ENCODE measurements around the gene WDR64. TPM values are rescaled to one million over a fixed set of nuclear protein-coding genes. Genes with fewer than 3 reads are reported as not detected.

Gene WDR64
- polyA plus RNA-seq, 2 of the 4 experiments (the other 2 are of a cell fraction) = not detected

GRCh38 chr1:241844593-241844992, 192.5 kb downstream of the WDR64 start:
- CTCF ChIA-PET = interaction anchor here (1.0 to 8.5 kb wide), 2 partner anchors 217 to 233 kb away, joined by 3 to 48 read pairs; no protein-coding TSS in a partner anchor
- H3K9me3 ChIP-seq = no peaks in the 10 kb centered on the region
- ATAC-seq = no peak
- H3K27ac ChIP-seq = no peak overlapping the region
- WGBS (ENCODE audit: missing lambda C conversion rate) = 73% methylated on average over 6 of the region's 6 CpGs
- no peak overlapping the region for H3K4me3 ChIP-seq
- DNase-seq (ENCODE audit: low read depth in 1 of 2, low spot score in 1 of 2) = no peak
- POLR2A ChIA-PET = no interaction called here
- no peak for FAIRE-seq
- no peak overlapping the region for H3K4me2 ChIP-seq
- H3K4me1 ChIP-seq = peaks cover 16% of the 10 kb centered on the region
- no peak for TF ChIP-seq RCOR1 (IDR thresholded peaks at IDR 0.05; ENCODE audit: low read depth, low read length)
- TF ChIP-seq, protein P1, sequence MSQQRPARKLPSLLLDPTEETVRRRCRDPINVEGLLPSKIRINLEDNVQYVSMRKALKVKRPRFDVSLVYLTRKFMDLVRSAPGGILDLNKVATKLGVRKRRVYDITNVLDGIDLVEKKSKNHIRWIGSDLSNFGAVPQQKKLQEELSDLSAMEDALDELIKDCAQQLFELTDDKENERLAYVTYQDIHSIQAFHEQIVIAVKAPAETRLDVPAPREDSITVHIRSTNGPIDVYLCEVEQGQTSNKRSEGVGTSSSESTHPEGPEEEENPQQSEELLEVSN (IDR thresholded peaks at IDR 0.05; ENCODE audit: borderline replicate concordance, low read depth) = no peak
- no peak for TF ChIP-seq JUN (IDR thresholded peaks at IDR 0.05)
- no peak for TF ChIP-seq NR3C1 (IDR thresholded peaks at IDR 0.05)
- no peak for TF ChIP-seq ZC3H11A (IDR thresholded peaks at IDR 0.05)
- TF ChIP-seq FOXS1 (CRISPR knock-in tag; IDR thresholded peaks at IDR 0.05) = no peak
- no peak for TF ChIP-seq REST (IDR thresholded peaks at IDR 0.05)
- no peak for TF ChIP-seq SREBF2 (IDR thresholded peaks at IDR 0.05)
- TF ChIP-seq CBX2 (IDR thresholded peaks at IDR 0.05; ENCODE audit: borderline replicate concordance, low read depth) = no peak
- no peak for TF ChIP-seq NPAS2 (CRISPR knock-in tag; IDR thresholded peaks at IDR 0.05; ENCODE audit: borderline replicate concordance)
- no peak for TF ChIP-seq CEBPB (IDR thresholded peaks at IDR 0.05)
- no peak for TF ChIP-seq NFE2L2 (conservative IDR thresholded peaks at IDR 0.05; ENCODE audit: low read length)
- no peak for TF ChIP-seq FOSL2 (IDR thresholded peaks at IDR 0.05)
- no peak for TF ChIP-seq FOSL2 (CRISPR knock-in tag; IDR thresholded peaks at IDR 0.05)
- TF ChIP-seq POLR2AphosphoS2 (conservative IDR thresholded peaks at IDR 0.05; ENCODE audit: low read length) = no peak
- no peak for TF ChIP-seq CBX8 (IDR thresholded peaks at IDR 0.05)
- TF ChIP-seq BHLHE40 (IDR thresholded peaks at IDR 0.05; ENCODE audit: low read depth, low read length) = no peak
- no peak for TF ChIP-seq ESRRA (IDR thresholded peaks at IDR 0.05; ENCODE audit: borderline replicate concordance, low read length)
- TF ChIP-seq CHD4 (IDR thresholded peaks at IDR 0.05; ENCODE audit: borderline replicate concordance) = no peak

- TF ChIP-seq HES2 (IDR thresholded peaks at IDR 0.05) = no peak
- no peak for TF ChIP-seq EP300 (IDR thresholded peaks at IDR 0.05)
- no peak for TF ChIP-seq ZSCAN20 (CRISPR knock-in tag; IDR thresholded peaks at IDR 0.05)
- no peak for TF ChIP-seq NFE2L2 (conservative IDR thresholded peaks at IDR 0.05; ENCODE audit: low read length)
- TF ChIP-seq, protein P1 (IDR thresholded peaks at IDR 0.05; ENCODE audit: borderline replicate concordance, low read depth) = no peak
- TF ChIP-seq EHMT2 (IDR thresholded peaks at IDR 0.05; ENCODE audit: low read depth) = no peak
- TF ChIP-seq RARB (CRISPR knock-in tag; IDR thresholded peaks at IDR 0.05) = no peak
- TF ChIP-seq, protein P2, sequence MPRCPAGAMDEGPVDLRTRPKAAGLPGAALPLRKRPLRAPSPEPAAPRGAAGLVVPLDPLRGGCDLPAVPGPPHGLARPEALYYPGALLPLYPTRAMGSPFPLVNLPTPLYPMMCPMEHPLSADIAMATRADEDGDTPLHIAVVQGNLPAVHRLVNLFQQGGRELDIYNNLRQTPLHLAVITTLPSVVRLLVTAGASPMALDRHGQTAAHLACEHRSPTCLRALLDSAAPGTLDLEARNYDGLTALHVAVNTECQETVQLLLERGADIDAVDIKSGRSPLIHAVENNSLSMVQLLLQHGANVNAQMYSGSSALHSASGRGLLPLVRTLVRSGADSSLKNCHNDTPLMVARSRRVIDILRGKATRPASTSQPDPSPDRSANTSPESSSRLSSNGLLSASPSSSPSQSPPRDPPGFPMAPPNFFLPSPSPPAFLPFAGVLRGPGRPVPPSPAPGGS (IDR thresholded peaks at IDR 0.05) = no peak
- no peak for TF ChIP-seq CEBPB (IDR thresholded peaks at IDR 0.05)
- TF ChIP-seq, protein P3, sequence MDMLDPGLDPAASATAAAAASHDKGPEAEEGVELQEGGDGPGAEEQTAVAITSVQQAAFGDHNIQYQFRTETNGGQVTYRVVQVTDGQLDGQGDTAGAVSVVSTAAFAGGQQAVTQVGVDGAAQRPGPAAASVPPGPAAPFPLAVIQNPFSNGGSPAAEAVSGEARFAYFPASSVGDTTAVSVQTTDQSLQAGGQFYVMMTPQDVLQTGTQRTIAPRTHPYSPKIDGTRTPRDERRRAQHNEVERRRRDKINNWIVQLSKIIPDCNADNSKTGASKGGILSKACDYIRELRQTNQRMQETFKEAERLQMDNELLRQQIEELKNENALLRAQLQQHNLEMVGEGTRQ (IDR thresholded peaks at IDR 0.05) = no peak
- TF ChIP-seq REST (IDR thresholded peaks at IDR 0.05) = no peak
- no peak for TF ChIP-seq NR3C1 (IDR thresholded peaks at IDR 0.05)
- no peak for TF ChIP-seq NPAS2 (CRISPR knock-in tag; IDR thresholded peaks at IDR 0.05; ENCODE audit: borderline replicate concordance)
- no peak for TF ChIP-seq HDAC2 (IDR thresholded peaks at IDR 0.05)
- FAIRE-seq (no peak), DNase-seq (ENCODE audit: low read depth in 1 of 2, low spot score in 1 of 2) (no peak), ATAC-seq (no peak)
- ChIA-PET POLR2A (no interaction called here), CTCF (interaction anchor here (1.5 to 8.5 kb wide), 3 partner anchors 9 to 235 kb away, joined by 5 to 48 read pairs (median 12); partner anchors contain the start of gene MAP1LC3C)
- Histone ChIP-seq H3K4me1 (peaks cover 16% of the 10 kb centered on the region), H3K27ac (no peak overlapping the region), H3K9me3 (no peaks in the 10 kb centered on the region), H3K4me2 (no peak overlapping the region), H3K4me3 (no peak overlapping the region)
Observed at GRCh38 chr1:241846375-241846774, 194.3 kb downstream of the WDR64 start.

Measured in A549 (cell line).